Stimulated activated CD4-positive, alpha-beta T cell treated with anti-CD3 and anti-CD28 coated beads, Interleukin-12 subunit alpha, Interleukin-12 subunit beta, amount 100 ng/mL, for 4 hours (primary cell): ENCODE results near the gene TRIM27.
"Not testable (repeated sequence)": the region's sequence is repeated elsewhere in the genome, so short reads cannot be mapped to it uniquely, and the experiment has no call there.

Experiments used
- DNase-seq: peaks from one replicate; pipeline ENCODE4 v3.0.0-alpha.2; 2020

TRIM27 gene

DNA sequence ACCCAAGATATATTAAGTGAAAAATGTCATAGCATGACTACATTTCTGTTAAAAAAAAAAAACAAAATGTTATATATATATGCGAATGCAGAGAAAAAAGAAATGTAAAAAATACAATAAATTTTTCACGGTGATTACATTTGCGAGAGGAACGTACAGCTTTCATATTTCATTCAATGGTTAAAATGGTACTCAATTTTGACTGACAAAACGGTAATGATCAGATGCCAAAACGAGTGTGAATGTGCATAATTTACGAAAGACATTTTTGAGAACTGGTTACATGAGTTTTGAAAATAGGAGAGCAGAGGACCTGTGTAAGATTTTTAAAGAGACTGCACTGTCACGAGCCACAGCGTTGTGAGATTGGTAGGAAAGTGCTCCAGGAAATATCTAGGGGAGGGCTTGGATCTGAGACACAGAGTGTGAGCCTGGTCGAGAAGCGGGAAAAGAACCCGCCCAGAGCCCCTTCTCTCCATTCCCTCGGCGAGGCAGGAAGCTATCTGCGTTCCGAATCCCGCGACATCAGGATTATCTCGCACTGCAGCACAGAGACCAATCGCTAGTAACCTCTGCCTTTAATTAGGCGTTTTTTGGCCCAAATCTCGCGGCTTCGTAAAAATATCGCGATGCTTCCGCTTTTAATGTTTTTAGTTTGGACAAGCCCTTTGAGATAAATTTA is 28.5 kb downstream of the TRIM27 start:
- peak; percentile 82 for DNase-seq

DNA sequence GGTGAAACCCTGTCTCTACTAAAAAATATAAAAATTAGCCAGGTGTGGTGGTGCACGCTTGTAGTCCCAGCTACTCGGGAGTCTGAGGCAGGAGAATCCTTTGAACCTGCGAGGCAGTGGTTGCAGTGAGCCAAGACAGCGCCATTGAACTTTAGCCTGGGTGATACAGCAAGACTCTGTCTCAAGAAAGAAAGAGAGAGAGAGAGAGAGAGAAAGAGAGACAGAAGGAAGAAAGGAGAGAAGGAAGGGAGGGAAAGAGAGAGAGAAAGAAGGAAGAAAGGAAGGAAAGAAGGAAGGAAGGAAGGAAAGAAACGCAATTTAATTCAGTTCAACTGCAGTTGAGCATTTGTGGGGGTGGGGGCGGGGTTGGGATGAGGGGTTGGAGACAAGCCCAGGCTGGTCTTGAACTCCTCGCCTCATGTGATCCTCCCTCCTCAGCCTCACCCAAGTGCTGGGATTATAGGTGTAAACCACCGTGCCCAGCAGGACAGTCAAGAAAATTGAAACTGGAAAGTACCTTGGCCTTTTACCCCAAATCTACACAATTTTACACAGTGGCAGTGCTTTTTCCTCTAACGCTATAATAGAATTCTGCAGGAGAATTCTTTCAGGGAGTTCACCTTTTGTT is 30.5 kb downstream of the TRIM27 start:
- DNase-seq, result no peak

DNA sequence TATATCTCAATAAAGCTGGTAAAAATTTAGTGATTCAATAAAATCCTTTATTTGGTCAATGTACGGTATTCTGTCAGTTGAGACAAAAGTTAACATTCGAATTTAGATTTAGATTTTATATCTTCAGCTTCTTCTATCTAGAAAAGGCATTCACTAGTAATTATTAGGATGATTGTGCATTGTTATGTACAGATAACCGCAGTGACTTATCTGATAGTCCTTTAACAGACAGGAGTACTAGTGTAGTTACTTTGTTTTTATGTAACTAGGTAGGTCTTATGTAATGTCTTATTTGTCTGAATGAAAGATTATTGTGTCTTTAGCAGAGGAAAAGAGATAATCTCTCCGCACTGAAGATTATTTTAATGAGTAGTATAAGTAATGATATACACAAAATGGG is 31.3 kb downstream of the TRIM27 start:
- DNase-seq, result no peak

DNA sequence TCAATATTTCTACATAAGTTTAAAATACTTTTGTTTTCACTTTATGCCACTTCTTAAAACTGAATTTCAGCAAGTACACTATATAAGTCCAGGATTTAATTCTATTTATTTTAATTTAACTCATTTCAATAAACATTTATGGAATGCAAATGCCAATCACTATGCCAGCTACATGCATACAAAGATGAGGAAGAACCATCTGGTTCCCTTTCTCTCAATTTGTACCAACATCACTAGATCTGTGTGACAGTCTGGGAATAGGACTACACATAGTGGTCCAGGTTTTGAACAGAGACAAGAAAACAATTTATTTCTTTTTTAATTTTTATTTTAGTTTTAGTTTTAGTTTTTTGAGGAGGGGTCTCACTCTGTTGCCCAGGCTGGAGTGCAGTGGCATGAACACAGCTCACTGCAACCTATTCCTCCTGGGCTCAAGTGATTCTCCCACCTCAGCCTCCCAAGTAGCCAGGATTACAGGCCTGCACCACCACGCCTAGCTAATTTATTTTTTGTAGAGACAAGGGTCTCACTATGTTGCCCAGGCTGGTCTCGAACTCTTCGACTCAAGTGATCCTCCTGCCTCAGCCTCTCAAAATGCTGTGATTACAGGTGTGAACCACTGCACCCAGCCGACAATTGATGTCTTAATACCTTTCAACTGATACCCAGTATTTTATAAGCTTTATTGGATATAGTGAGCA is 35.8 kb downstream of the TRIM27 start:
- DNase-seq, result no peak

DNA sequence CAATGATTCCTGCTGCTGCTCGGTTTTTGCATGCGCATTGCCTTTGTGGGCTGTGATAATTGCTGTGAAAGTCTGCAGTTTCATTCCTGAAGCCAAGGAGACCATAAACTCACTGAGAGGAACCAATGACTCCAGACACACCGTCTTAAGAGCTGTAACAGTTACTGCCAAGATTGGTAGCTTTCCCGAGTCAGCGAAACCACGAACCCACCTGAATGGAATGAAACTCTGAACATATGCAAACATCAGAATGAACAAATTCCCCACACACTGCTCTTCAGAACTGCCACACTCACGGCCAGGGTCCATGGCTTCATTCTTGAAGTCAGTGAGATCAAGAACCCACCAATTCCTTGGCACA is 37.7 kb downstream of the TRIM27 start:
- no peak for DNase-seq

DNA sequence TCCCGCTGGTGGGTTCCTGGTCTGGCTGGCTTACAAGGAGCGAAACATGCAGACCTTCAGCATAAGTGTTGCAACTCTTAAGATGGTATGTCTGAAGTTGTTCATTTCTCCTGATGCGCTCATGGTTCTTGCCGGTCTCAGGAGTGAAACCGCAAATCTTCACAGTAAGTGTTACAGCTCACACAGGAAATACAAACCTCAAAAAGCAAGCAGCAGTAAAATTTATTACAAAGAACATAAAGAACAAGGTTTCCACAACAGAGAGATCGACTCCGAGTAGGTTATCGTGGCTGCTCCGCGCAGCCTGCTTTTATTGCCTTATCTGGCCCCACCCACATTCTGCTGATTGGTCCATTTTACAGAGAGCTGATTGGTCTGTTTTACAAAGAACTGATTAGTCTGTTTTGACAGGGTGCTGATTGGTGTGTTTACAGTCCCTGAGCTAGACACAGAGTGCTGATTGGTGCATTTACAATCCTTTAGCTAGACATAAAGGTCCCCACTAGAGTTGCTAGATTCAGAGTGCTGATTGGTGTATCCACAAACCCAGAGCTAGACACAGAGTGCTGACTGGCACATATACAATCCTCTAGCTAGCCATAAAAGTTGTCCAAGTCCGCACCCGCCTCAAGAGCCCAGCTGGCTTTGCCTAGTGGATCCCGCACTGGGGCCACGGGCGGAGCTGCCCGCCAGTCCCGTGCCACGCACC is 39.2 kb downstream of the TRIM27 start:
- DNase-seq, result peak; percentile 28

DNA sequence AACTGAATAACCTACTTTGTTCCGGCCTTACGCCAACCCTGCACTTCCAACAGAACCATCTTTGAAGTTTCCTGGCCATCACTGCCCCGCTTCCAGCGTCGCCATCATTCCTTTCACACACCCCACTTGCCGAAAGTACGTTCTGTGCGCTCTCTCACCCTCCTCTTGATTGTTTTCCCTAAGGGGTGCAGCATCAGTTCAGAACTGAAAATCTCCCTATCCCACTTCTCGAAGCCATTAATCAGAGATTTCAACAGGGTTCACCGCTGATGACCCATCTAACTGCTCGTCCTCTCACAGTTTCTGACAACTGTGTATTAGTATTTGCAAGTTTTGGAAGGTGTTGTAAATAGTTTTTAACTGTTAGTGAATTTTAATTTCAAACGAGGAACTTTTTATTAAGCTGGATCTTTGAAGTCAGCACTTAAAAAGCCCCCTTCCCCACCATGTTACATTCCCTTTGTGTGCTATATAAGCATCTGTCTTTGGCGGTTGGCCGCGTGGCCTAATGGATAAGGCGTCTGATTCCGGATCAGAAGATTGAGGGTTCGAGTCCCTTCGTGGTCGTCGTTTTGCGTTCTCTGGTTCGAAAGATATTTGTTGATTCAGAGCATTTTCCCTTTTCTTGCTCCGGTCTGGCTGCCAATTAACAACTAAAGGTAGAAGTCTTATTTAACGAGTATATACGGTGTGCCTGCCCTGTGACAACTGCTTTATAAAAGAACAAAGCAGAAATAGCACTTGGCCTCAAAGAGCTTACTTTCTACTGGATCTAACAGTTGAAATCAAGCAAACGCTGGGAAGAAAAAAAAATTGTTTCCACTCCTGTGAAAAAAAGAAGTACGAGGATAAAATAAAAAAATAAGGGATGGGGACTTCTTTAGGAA is 42.6 kb downstream of the TRIM27 start:
- DNase-seq, result peak; percentile 67

DNA sequence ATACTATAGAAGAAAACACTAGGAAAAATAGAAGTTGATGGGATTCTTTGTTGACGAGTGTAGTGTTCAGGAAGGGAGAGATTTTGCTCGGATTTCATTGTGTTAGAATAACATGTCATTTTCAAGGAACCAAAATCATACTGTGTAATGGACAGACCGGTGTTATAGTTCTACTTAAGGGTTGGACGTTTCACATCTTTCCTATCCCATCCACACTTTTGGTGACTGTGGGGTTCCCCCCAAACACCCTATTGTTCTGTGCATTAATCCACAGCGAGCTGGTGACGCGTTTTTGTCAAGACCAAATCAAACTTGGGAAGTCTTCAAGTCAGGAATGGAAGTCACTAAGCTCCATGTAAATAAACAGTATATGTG is 43.3 kb downstream of the TRIM27 start:
- no peak for DNase-seq

DNA sequence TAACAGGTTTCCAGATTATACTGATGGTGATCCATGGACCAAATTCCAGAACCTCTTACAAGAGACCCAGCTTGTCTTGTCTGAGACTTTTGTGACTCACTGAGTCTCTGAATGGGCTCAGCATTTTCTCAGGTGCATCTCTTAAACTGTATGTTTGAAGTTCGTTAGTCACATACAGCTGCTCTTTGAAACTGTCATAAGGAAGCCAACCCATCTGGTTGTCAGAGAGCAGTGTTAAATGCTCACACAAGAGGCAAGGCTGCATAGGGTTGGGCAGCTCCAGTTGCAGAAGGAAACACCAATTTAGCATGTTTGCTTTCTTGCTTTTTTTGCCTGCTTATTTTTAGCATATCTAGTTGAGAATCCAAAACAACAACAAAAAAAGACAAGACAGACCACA is 47.1 kb downstream of the TRIM27 start:
- no peak for DNase-seq

DNA sequence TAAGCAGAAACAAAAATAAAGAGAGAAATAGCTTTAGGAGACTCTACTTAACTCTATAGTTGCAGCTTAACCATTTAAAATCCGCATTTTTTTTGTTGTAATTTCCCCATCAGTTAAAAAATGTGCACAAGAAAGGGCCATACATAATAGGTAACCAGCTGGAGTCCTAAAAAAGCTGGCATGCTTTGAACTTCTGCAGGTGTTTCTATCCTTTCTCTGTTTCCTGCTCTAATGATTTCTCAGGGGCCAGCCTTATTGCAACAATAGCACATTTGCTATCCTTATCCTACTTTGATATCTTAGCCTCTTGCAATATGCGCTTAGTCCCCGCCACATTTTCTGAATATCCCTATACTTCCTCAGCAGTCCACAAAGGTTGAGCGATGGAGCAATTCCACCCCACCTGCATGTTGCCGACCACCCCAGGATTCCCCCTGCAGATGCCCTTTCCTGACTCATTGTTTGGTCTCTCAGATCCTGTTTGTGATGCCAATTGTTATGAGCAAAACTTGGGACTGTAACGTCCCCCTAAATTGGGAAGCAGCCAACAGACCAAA is 48.5 kb downstream of the TRIM27 start:
- DNase-seq, result no peak

DNA sequence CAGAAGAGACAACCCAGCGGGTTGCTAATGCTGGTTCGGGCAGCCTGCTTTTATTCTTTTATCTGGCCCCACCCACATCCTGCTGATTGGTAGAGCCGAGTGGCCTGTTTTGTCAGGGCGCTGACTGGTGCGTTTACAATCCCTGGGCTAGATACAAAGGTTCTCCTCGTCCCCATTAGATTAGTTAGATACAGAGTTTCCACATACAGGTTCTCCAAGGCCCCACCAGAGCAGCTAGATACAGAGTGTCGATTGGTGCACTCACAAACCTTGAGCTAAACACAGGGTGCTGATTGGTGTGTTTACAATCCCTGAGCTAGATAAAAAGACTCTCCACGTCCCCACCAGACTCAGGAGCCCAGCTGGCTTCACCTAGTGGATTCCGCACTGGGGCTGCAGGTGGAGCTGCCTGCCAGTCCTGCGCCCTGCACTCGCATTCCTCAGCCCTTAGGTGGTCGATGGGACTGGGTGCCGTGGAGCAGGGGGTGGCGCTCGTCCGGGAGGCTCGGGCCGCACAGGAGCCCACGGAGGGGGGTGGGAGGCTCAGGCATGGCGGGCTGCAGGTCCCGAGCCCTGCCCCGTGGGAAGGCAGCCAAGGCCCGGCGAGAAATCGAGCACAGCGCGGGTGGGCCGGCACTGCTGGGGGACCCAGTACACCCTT is 51.5 kb downstream of the TRIM27 start:
- DNase-seq, result not testable (repeated sequence)

DNA sequence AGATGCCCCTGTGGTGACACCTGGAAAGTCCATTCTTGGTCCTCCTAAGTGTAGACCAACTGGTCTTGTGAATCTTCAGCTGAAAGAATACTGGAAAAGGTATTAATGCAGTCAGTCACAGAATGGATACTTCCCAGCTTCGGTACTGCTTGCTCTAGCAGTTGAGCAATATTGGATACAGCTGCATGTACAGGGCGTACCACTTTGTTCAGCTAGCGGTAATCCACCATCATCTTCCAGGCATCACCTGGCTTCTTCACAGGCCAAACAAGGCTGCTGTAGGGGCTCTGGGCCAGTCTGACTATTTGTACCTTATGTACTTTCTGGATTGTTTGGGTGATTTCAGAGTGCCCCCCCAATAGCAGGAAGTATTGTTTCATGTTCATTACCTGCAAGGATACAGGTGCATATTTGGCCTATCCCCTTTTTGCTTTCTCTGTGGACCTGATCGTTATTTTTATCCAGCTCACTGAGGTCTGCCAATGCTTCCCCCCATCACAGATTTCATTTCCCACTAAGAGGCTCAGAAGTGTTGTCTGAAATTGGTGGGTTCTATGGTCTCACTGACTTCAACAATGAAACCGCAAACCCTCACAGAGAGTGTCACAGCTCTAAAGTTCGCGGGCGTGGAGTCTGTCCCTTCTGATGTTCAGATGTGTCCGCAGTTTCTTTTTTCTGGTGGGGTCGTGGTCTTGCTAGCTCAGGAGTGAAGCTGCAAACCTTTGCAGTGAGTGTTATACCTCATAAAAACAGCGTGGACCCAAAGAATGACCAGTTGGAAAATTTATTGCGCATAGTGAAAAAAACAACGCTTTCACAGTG is 52.2 kb downstream of the TRIM27 start:
- DNase-seq, result no peak

DNA sequence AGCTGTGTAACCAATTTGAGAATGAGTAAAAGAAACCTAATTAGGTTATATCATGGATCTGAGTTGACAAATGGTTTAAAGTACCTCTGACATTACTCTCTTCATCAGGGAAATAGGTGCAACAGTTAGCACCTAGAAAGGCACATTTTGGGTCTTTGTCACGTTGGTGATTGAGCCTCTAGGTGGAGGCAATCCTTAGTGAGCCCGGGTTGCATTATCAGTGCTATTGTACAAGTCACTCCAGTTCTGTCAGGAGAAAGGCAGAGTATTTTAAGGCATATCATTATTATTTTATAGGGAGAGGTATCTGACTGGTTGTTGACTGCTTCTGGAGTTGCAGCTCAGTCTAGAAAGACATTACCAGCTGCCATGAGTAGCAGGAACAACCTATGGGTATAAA is 54.9 kb downstream of the TRIM27 start:
- no peak for DNase-seq

DNA sequence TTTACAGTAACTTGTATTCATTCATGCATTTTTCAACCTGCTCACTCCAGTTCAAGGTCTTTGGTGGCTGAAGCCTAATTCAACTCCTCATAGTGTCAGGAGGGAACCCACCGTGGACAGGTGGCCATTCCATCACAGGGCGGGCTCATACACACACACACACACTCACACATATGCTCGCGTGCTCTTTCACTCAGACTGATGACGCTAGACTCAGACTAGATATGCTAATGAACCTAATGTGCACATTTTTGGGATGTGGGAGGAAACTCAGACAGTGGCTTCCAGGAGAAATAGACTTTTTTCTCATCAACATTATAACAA is 56.7 kb downstream of the TRIM27 start:
- DNase-seq, result no peak

DNA sequence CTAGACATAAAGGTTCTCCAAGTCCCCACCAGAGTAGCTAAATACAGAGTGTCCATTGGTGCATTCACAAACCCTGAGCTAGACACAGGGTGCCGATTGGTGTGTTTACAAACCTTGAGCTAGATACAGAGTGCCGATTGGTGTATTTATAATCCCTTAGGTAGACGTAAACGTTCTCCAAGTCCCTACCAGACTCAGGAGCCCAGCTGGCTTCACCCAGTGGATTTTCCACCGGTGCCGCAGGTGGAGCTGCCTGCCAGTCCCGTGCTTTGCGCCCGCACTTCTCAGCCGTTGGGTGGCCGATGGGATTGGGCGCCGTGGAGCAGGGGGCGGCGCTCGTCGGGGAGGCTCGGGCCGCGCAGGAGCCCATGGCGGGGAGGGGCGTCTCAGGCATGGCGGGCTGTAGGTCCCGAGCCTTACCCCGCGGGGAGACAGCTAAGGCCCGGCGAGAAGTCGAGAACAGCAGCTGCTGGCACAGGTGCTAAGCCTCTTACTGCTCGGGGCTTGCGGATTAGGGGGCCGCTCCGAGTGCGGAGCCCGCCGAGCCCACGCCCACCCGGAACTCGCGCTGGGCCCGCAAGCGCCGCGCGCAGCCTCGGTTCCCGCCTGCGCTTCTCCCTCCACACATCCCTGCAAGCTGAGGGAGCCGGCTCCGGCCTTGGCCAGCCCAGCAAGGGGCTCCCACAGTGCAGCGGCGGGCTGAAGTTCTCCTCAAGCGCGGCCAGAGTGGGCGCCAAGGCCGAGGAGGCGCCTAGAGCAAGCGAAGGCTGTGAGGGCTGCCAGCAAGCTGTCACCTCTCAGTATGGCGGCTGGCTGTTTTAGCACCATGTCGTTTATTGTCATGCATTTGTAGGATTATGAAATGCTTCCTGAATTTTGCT is 57.3 kb downstream of the TRIM27 start:
- DNase-seq, result peak; percentile 69

DNA sequence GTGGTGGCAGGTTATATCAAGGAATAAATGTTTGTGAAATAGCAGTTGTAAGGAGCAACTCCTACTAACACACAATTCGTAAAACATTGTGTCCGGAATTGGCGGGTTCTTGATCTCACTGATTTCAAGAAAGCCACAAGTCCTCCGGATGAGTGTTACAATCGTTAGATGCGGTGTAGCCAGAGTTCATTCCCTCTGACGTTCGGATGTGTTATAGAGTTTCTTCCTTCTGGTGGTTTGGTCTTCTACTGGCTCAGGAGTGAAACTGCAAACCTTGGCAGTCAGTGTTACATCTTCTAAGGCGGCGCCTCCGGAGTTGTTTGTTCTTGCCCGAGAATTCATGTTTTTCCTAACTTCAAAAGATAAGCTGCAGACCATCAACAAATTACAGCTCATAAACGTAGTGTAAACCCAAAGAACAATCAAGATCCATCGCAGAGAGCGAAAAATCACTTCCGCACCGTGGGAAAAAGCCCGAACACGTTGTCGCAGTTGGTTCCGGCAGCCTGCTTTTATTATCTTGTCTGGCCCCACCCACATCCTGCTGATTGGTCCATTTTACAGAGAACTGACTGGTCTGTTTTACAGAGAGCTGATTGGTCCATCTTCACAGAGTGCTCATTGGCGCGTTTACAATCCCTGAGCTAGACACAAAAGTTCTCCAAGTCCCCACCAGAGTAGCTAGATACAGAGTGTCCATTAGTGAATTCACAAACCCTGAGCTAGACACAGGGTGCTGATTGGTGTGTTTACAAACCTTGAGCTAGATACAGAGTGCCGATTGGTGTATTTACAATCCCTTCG is 58.2 kb downstream of the TRIM27 start:
- DNase-seq, result no peak

DNA sequence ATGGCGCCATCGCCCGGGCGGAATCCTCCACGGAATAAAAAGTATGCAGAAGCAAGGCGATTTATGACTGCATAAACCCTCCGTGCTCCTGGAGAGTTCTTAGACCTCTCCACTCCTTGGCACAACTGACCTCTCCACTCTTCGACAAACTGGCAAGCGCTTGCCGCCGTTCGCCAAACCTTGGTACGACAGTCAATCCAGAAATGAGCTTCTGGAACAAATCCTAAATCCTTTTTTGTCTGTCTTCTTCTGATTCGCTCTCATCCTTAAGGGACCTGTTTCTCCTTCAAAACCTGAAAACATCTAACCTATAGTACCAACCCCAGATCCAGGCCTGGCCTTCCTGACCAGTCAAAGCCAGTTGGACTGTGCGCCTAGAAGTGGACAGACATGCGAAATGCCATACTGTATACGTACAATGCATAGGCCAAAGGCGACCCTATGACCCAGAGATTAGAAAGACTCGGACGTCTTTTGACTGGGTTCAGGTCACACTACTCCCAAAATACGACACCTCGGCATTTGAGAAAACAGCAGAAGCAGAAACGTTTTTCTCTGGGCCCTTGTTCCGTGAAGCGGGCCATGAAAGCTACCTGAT is 59.4 kb downstream of the TRIM27 start:
- DNase-seq, result no peak

DNA sequence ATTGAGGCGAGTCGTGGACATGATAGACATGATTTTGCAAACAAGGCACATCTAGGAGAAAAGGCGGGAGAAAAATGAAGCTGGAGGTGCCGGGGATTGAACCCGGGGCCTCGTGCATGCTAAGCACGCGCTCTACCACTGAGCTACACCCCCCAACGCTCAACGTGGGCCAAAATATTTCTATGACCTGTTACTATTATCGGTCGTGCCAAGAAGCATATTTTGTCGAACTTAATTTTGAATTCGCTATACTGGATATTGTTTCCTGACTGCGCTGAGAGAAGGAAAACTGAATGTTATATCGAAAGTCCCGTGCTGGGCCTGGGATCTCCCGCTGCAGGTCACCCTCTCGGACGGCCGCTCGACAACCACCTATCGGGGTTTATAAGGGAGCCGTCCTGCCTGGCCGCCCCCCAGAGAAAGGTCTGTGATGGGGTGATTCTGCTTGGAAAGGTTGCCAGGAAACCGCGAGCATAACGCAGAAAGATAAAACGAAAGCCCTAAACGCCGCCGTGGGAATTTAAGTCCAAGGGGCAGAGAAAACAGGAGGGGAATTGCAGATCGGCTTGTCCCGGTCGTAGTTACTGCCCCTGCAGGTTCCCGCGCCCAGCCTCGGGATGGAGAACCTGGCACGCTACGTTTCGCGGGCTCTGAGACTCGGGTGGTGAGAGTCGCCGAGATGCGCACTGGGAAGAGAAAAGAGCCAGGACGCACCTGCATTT is 60.0 kb downstream of the TRIM27 start:
- DNase-seq, result peak; percentile 80
